Hepatocyte (in vitro differentiated cells): ENCODE measurements around the gene MUC5B. TPM values are rescaled to one million over a fixed set of nuclear protein-coding genes. Genes with fewer than 3 reads are reported as not detected.

Experiments used
- DNase-seq: peaks from one replicate; pipeline ENCODE4 v3.0.0-alpha.2; 2016; ENCODE audit warnings: low spot score
- H2AFZ ChIP-seq: fragments of 200-600 bp; sonication (generic); 2 replicates; pipeline ENCODE4 v1.6.0; 2016; ENCODE audit warnings: antibody characterized with exemption, mild to moderate bottlenecking
- H3K27ac ChIP-seq: fragments of 200-600 bp; sonication (generic); 2 replicates; pipeline ENCODE4 v1.5.1; 2016; ENCODE audit warnings: mild to moderate bottlenecking
- H3K27me3 ChIP-seq: fragments of 200-600 bp; sonication (generic); 2 replicates; pipeline ENCODE4 v1.6.1; 2016
- H3K36me3 ChIP-seq: fragments of 200-600 bp; sonication (generic); replicated peaks from 2 replicates; pipeline ENCODE4 v1.5.1; 2016; ENCODE audit warnings: low read depth; ENCODE audit not compliant: insufficient read depth
- H3K4me1 ChIP-seq: fragments of 200-600 bp; sonication (generic); 2 replicates; pipeline ENCODE4 v1.5.1; 2016; ENCODE audit warnings: mild to moderate bottlenecking, moderate library complexity; ENCODE audit not compliant: insufficient read depth
- H3K4me2 ChIP-seq: fragments of 200-600 bp; sonication (generic); 2 replicates; pipeline ENCODE4 v1.6.0; 2016
- H3K4me3 ChIP-seq: fragments of 200-600 bp; sonication (generic); 2 replicates; pipeline ENCODE4 v1.5.1; 2016; ENCODE audit warnings: mild to moderate bottlenecking
- H3K79me2 ChIP-seq: fragments of 200-600 bp; sonication (generic); 2 replicates; pipeline ENCODE4 v1.6.0; 2017; ENCODE audit warnings: mild to moderate bottlenecking
- H3K9me2 ChIP-seq: fragments of 200-600 bp; sonication (generic); replicated peaks from 2 replicates; pipeline ENCODE4 v1.6.0; 2017; ENCODE audit warnings: mild to moderate bottlenecking; ENCODE audit not compliant: insufficient read depth
- H3K9me3 ChIP-seq: fragments of 200-600 bp; sonication (generic); 2 replicates; pipeline ENCODE4 v1.5.1; 2016; ENCODE audit warnings: low read depth, mild to moderate bottlenecking
- H4K20me1 ChIP-seq: fragments of 200-600 bp; sonication (generic); 2 replicates; pipeline ENCODE4 v1.6.0; 2016; ENCODE audit warnings: mild to moderate bottlenecking; ENCODE audit not compliant: insufficient read depth, poor library complexity, severe bottlenecking
- CTCF ChIP-seq: fragments of 200-600 bp; sonication (generic); IDR thresholded peaks from 2 replicates; pipeline ENCODE4 v1.5.1; 2016; ENCODE audit warnings: antibody characterized with exemption, mild to moderate bottlenecking; ENCODE audit not compliant: poor library complexity
- EZH2 ChIP-seq: fragments of 200-600 bp; sonication (generic); IDR thresholded peaks from 2 replicates; pipeline ENCODE4 v1.6.1; 2016; ENCODE audit warnings: antibody characterized with exemption, mild to moderate bottlenecking, borderline replicate concordance
- EZH2phosphoT487 ChIP-seq: fragments of 200-600 bp; sonication (generic); IDR thresholded peaks from one replicate; pipeline ENCODE4 v1.6.1; 2018; ENCODE audit warnings: antibody characterized with exemption, mild to moderate bottlenecking, low read depth, moderate library complexity; ENCODE audit not compliant: unreplicated experiment, severe bottlenecking
- WGBS: methylation state at CpG from one replicate; pipeline ENCODE4 v1.1.6; 2016; ENCODE audit warnings: low lambda C conversion rate; ENCODE audit errors: missing lambda C conversion rate; 5-methylcytosine and 5-hydroxymethylcytosine counted together
- polyA plus RNA-seq: library from polyadenylated mRNA; unstranded; fragments of >200 nt; fragmentation: Nextera tagmentation; extraction: Ambion mirVana; gene quantifications from 2 replicates; pipeline ENCODE4 v1.2.1, GENCODE V29; 2016
- total RNA-seq: library from RNA; depleted of rRNA; stranded (reverse); fragments of >200 nt; gene quantifications from 2 replicates; pipeline ENCODE4 v1.2.3, GENCODE V29; 2014

MUC5B gene
- total and polyA plus RNA-seq, 2 experiments from 2014 or later = 0.07 to 0.15 TPM

DNA sequence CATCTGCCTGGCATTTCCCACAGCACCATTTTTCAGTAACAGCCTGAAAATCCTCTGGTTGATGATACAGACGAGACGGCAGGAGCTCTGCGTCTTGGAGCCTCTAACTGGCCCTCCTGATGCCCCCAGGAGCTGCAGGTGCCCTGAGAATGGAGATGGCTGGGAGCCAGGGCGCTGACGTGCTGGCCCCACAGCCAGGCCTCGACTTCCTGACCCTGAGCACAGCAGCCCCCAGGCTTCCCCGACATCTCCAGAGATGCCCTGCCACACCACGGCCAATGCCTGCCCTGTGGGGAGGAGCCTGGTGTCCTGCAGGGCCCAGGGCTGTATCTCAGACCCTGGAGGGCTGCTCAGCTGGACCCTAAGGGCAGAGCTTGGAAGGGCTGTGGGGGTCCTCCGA, 65.1 kb downstream of the MUC5B start:
- no peaks in the 10 kb centered on the region for H3K4me1 ChIP-seq
- H3K4me2 ChIP-seq = no peak overlapping the region
- no peak overlapping the region for H3K27ac ChIP-seq
- H3K79me2 ChIP-seq = peaks cover 14% of the 10 kb centered on the region
- H3K27me3 ChIP-seq = no peaks in the 10 kb centered on the region
- TF ChIP-seq EZH2 (no peak), CTCF (no peak), EZH2phosphoT487 (no peak)
- H3K9me3 ChIP-seq = no peaks in the 10 kb centered on the region
- peaks cover 24% of the 10 kb centered on the region for H4K20me1 ChIP-seq
- no peak for DNase-seq
- no peaks in the 10 kb centered on the region for H3K36me3 ChIP-seq
- H2AFZ ChIP-seq = no peak overlapping the region
- no peaks in the 10 kb centered on the region for H3K9me2 ChIP-seq
- no peak overlapping the region for H3K4me3 ChIP-seq
- WGBS = 96% methylated on average over 9 of the region's 9 CpGs

DNA sequence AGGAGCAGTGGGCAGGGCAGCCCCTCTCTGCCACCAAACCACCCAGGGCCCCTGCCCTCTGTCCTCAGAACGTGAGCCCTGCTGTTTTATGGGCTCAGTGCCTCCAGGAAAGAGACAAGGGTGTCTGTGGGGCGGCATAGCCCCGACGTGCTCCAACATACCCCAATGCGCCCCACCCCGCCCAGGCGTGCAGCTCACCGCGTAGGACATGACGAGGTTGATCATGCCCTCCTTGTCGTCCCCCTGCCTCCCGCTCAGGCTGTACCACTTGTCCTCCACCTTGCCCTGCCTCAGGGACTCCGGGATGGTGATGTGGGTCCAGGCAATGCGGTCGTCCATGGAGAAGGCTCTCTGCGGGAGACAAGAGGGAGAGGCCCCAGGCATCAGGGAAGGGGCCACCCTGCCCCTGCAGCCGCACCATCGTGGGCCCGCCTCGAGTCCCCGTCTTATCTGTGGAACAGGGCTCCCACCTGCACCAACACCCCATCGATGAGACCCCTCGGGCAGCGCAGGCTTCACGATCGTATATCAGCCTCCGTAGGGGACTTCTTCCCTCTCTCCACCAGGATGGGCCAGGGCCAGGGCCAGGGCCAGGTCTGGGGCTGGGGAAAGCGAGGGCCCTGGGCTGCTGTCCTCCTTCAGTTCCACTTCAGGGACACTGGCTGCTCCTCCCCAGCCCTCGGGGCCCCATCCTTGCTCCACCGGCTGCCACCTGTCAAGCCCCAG, 65.7 kb downstream of the MUC5B start:
- H3K9me3 ChIP-seq = no peaks in the 10 kb centered on the region
- peaks cover 20% of the 10 kb centered on the region for H3K79me2 ChIP-seq
- H3K4me3 ChIP-seq = no peak overlapping the region
- no peaks in the 10 kb centered on the region for H3K36me3 ChIP-seq
- H3K9me2 ChIP-seq = no peaks in the 10 kb centered on the region
- H3K4me1 ChIP-seq = no peaks in the 10 kb centered on the region
- no peak overlapping the region for H3K4me2 ChIP-seq
- DNase-seq = no peak
- WGBS = 96% methylated on average over 30 of the region's 30 CpGs
- no peak overlapping the region for H2AFZ ChIP-seq
- TF ChIP-seq EZH2 (no peak), CTCF (no peak), EZH2phosphoT487 (no peak)
- no peak overlapping the region for H3K27ac ChIP-seq
- H3K27me3 ChIP-seq = no peaks in the 10 kb centered on the region
- H4K20me1 ChIP-seq = peaks cover 28% of the 10 kb centered on the region

- H3K79me2 ChIP-seq = peaks cover 25% of the 10 kb centered on the region
- no peaks in the 10 kb centered on the region for H3K27me3 ChIP-seq
- no peak overlapping the region for H3K4me2 ChIP-seq
- H3K36me3 ChIP-seq = no peaks in the 10 kb centered on the region
- H3K4me1 ChIP-seq = no peaks in the 10 kb centered on the region
- no peak overlapping the region for H3K27ac ChIP-seq
- no peaks in the 10 kb centered on the region for H3K9me3 ChIP-seq
- TF ChIP-seq CTCF (no peak), EZH2phosphoT487 (no peak)
- H3K4me3 ChIP-seq = no peak overlapping the region
- peaks cover 34% of the 10 kb centered on the region for H4K20me1 ChIP-seq
- no peaks in the 10 kb centered on the region for H3K9me2 ChIP-seq
- 99% methylated on average over 28 of the region's 33 CpGs for WGBS
- no peak for DNase-seq
- H2AFZ ChIP-seq = no peak overlapping the region
Measured at GRCh38 chr11:1289211-1289935, 66.5 kb downstream of the MUC5B start.
